HCT116 (cell line): Measurements from ENCODE around the gene CACNG3. TPM values are rescaled to one million over a fixed set of nuclear protein-coding genes. Genes with fewer than 3 reads are reported as not detected.

Experiments used
- ATAC-seq: fragments of 200-7000 bp; cut with Tn5 transposase; 2 replicates; pipeline ENCODE4 v1.9.1; 2020; ENCODE audit warnings: mild to moderate bottlenecking, moderate library complexity
- BruUV-seq: library from RNA; stranded (reverse); fragments of 400-500 nt; replicated peaks from 2 replicates; lab custom pipeline; 2021; lab: Mats Ljungman, UMichigan
- CTCF ChIA-PET: fragments of 300-600 bp; sonication (Branson Sonifier 250); formaldehyde crosslinking; loops from one replicate; lab custom pipeline; 2021; ENCODE audit warnings: antibody characterized with exemption; lab: Charles Lee
- POLR2A ChIA-PET: fragments of 300-600, 350-600 bp; sonication (Branson Sonifier 250); formaldehyde crosslinking; loops from one replicate; lab custom pipeline; 2021; ENCODE audit warnings: antibody characterized with exemption; lab: Charles Lee
- RAD21 ChIA-PET, 2 experiments: fragments of 300-600 bp; sonication (Branson Sonifier 250); formaldehyde crosslinking; loops; one replicate each; lab custom pipeline; 2023; ENCODE audit warnings: low total read pairs in 2 of 2; ENCODE audit not compliant: uncharacterized antibody in 2 of 2, unreplicated experiment in 2 of 2, low non-redundant PET in 1 of 2; lab: Charles Lee
- DNase-seq: peaks from one replicate; pipeline ENCODE4 v3.0.0-alpha.2; 2010; ENCODE audit warnings: low read depth, low spot score
- H2AFZ ChIP-seq: fragments of 200-600 bp; shearing (Covaris generic), sonication (generic); 2 replicates; pipeline ENCODE4 v1.6.1; 2017; ENCODE audit warnings: low read depth, mixed run types, mixed read lengths, antibody characterized with exemption, low read length; ENCODE audit not compliant: poor library complexity, severe bottlenecking
- H3K27ac ChIP-seq: 2 replicates; pipeline ENCODE4 v1.5.1; 2012; ENCODE audit warnings: low read depth, low read length
- H3K27me3 ChIP-seq: fragments of 200-600 bp; sonication (generic); 2 replicates; pipeline ENCODE4 v1.6.1; 2016; ENCODE audit warnings: mixed run types, low read length, mixed read lengths; ENCODE audit not compliant: insufficient read depth
- H3K36me3 ChIP-seq, 2 experiments: fragments of 200-500 bp in 1 of 2; fragments of 200-600 bp in 1 of 2; sonication (Bioruptor generic) in 1 of 2; sonication (generic) in 1 of 2; 2 replicates each; pipeline versions ENCODE4 v1.5.1 to v1.6.1; 2014 to 2016; ENCODE audit warnings: low read length in 2 of 2, inconsistent platforms in 1 of 2, mixed read lengths in 1 of 2, mixed run types in 1 of 2; ENCODE audit not compliant: insufficient read depth in 2 of 2, control insufficient read depth in 1 of 2
- H3K4me1 ChIP-seq, 2 experiments: fragments of 200-600 bp in 1 of 2; sonication (generic) in 1 of 2; 2 replicates each; pipeline versions ENCODE4 v1.5.1 to v1.6.1; 2012 to 2017; ENCODE audit warnings: low read length in 2 of 2, inconsistent platforms in 1 of 2, mild to moderate bottlenecking in 1 of 2, mixed read lengths in 1 of 2, mixed run types in 1 of 2, moderate library complexity in 1 of 2; ENCODE audit not compliant: insufficient read depth in 2 of 2, control insufficient read depth in 1 of 2
- H3K4me2 ChIP-seq: fragments of 200-600 bp; sonication (generic); 2 replicates; pipeline ENCODE4 v1.6.1; 2017; ENCODE audit warnings: mixed run types, low read length, mixed read lengths
- H3K4me3 ChIP-seq, 2 experiments: fragments of 200-600 bp in 1 of 2; sonication (generic) in 1 of 2; replicated peaks in 1 of 2; 2 replicates each; pipeline ENCODE4 v1.5.1; 2011 to 2016; ENCODE audit warnings: low read length in 2 of 2, control low read depth in 1 of 2, low read depth in 1 of 2, mild to moderate bottlenecking in 1 of 2, mixed read lengths in 1 of 2, mixed run types in 1 of 2
- H3K79me2 ChIP-seq: fragments of 200-600 bp; sonication (generic); 2 replicates; pipeline ENCODE4 v1.6.1; 2017; ENCODE audit warnings: mild to moderate bottlenecking, mixed run types, low read length, moderate library complexity, mixed read lengths; ENCODE audit not compliant: insufficient read depth
- H3K9ac ChIP-seq: fragments of 200-600 bp; sonication (generic); 2 replicates; pipeline ENCODE4 v1.6.1; 2016; ENCODE audit warnings: low read length, mixed read lengths
- H3K9me2 ChIP-seq: fragments of 200-600 bp; sonication (generic), shearing (Covaris generic); 2 replicates; pipeline ENCODE4 v1.6.1; 2017; ENCODE audit warnings: mixed run types, mild to moderate bottlenecking, moderate library complexity; ENCODE audit not compliant: insufficient read depth
- H3K9me3 ChIP-seq, 2 experiments: fragments of 200-500 bp in 1 of 2; fragments of 200-600 bp in 1 of 2; sonication (Bioruptor generic) in 1 of 2; sonication (generic) in 1 of 2; 2 replicates each; pipeline ENCODE4 v1.6.1; 2014 to 2017; ENCODE audit warnings: low read length in 2 of 2, mixed read lengths in 2 of 2, inconsistent platforms in 1 of 2, low read depth in 1 of 2, mild to moderate bottlenecking in 1 of 2, mixed run types in 1 of 2, moderate library complexity in 1 of 2; ENCODE audit not compliant: control insufficient read depth in 1 of 2, insufficient read depth in 1 of 2
- H4K20me1 ChIP-seq: fragments of 200-600 bp; sonication (generic), shearing (Covaris generic); 2 replicates; pipeline ENCODE4 v1.6.1; 2017; ENCODE audit warnings: mixed run types, mild to moderate bottlenecking, moderate library complexity; ENCODE audit not compliant: insufficient read depth
- ATF3 ChIP-seq: IDR thresholded peaks from 2 replicates; pipeline ENCODE4 v1.6.1; 2012
- CBX3 ChIP-seq: IDR thresholded peaks from 2 replicates; pipeline ENCODE4 v1.6.1; 2012; ENCODE audit warnings: low read depth
- ELF1 ChIP-seq: IDR thresholded peaks from 2 replicates; pipeline ENCODE4 v1.6.1; 2012; ENCODE audit warnings: low read depth, borderline replicate concordance
- MAX ChIP-seq: IDR thresholded peaks from 2 replicates; pipeline ENCODE4 v1.6.1; 2012
- REST ChIP-seq: IDR thresholded peaks from 2 replicates; pipeline ENCODE4 v1.6.1; 2012; ENCODE audit warnings: low read depth
- SRF ChIP-seq: IDR thresholded peaks from 2 replicates; pipeline ENCODE4 v1.6.1; 2012; ENCODE audit warnings: low read depth
- TCF7L2 ChIP-seq: IDR thresholded peaks from 2 replicates; pipeline ENCODE4 v1.7.0; 2011; ENCODE audit warnings: borderline replicate concordance, inconsistent platforms; ENCODE audit not compliant: insufficient read depth, insufficient read length; ENCODE audit errors: extremely low read depth
- YY1 ChIP-seq: IDR thresholded peaks from 2 replicates; pipeline ENCODE4 v1.6.1; 2011; ENCODE audit warnings: low read length, low read depth, moderate library complexity, mild to moderate bottlenecking; ENCODE audit not compliant: insufficient replicate concordance; ENCODE audit errors: extremely low read depth
- ZFX ChIP-seq: fragments of 450-650 bp; IDR thresholded peaks from 2 replicates; pipeline ENCODE4 v1.6.1; 2017
- intact Hi-C: fragments of 100-400 bp; cut with micrococcal nuclease; formaldehyde crosslinking; loops from 2 replicates; pipeline ENCODE4 v1.10.0; 2022
- total RNA-seq: library from RNA; stranded (reverse); gene quantifications from one replicate; pipeline ENCODE4 v1.2.1, GENCODE V29; 2021; ENCODE audit not compliant: unreplicated experiment

Gene CACNG3
- total RNA-seq, 1 experiment from 2014 or later: not detected

- no peak for TF ChIP-seq YY1
- no peak for TF ChIP-seq CBX3
Observed at GRCh38 chr16:24367186-24367710, 111.1 kb downstream of the CACNG3 start (continued).

GRCh38 chr16:24372824-24373223 lies 116.7 kb downstream of the CACNG3 start:
- H3K4me3 ChIP-seq: no peak overlapping the region
- no peak overlapping the region for H3K4me2 ChIP-seq
- no peaks in the 10 kb centered on the region for H3K79me2 ChIP-seq
- H3K9ac ChIP-seq: no peak overlapping the region
- H3K4me1 ChIP-seq: no peaks in the 10 kb centered on the region
- intact Hi-C loops: no loop called here
- H3K9me3 ChIP-seq: no peaks in the 10 kb centered on the region
- H3K9me2 ChIP-seq: no peaks in the 10 kb centered on the region
- POLR2A ChIA-PET: no interaction called here
- ATAC-seq: no peak
- no peak overlapping the region for H3K27ac ChIP-seq
- H2AFZ ChIP-seq: no peak overlapping the region
- CTCF ChIA-PET: no interaction called here
- DNase-seq: no peak
- 0 out of 2 replicates have a peak, but pooled peaks cover 4% of the 10 kb centered on the region for H3K27me3 ChIP-seq
- TF ChIP-seq MAX (no peak), ELF1 (no peak), TCF7L2 (no peak), SRF (no peak), REST (no peak), YY1 (no peak), ZFX (no peak), CBX3 (no peak), ATF3 (no peak)
- BruUV-seq: no TSS peak
- no peaks in the 10 kb centered on the region for H3K36me3 ChIP-seq
- H4K20me1 ChIP-seq: no peaks in the 10 kb centered on the region
- RAD21 ChIA-PET: no interaction called here
